HG03025 (cell line): ENCODE results near the gene SGMS1.
"Not testable (repeated sequence)": the region's sequence is repeated elsewhere in the genome, so short reads cannot be mapped to it uniquely, and the experiment has no call there.

ENCODE experiments used
- ATAC-seq: cut with Tn5 transposase; IDR thresholded peaks from one replicate; pipeline ENCODE4 v1.9.1; 2021; ENCODE audit warnings: mild to moderate bottlenecking, moderate library complexity; ENCODE audit not compliant: unreplicated experiment, low FRiP score

The SGMS1 gene

GRCh38 chr10:50438049-50438936, 185.5 kb downstream of the SGMS1 start:
- no peak for ATAC-seq

DNA sequence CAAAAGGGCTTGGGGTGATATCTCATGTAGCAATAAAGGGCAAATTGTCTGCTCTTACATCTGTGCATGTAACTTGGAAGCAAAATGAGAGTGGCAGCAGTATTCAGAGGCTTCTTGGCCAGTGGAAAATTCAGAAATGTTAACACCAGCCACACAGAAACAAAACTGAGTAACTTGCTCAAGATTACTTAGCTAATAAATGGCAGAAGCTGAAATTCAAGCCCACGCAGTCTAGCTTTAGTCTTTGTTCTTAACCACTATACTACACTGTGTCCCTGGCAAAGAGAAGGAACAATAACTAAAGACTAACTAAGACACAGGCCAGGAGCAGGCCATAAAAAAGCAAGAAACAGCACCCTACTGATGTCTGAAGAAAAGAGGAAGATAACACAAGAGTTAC, 186.5 kb downstream of the SGMS1 start:
- no peak for ATAC-seq

- no peak for ATAC-seq
Observed at GRCh38 chr10:50436805-50437204, 187.0 kb downstream of the SGMS1 start.

- peak; percentile 45 for ATAC-seq
Observed at GRCh38 chr10:50432211-50433009, 191.3 kb downstream of the SGMS1 start.

GRCh38 chr10:50431791-50432190, 192.0 kb downstream of the SGMS1 start:
- ATAC-seq = peak; percentile 72

DNA sequence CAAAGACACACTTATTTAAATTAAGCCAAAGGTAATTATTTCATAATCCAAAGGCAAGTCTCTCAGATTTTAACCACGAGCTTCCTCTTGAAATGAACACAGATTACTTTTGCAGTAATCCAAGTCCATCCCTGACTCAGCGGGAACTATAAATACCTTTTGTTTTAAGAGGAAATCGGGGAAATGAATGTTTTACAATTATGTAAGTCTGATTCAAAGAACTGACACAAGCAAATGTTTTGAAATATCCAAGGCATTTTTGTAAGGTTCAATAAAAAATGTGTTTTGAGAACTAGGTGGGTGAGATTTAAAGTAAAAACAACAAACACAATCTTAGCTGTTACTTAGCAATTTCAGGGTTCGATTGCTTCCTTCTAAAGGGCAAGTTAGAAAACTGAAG, 192.6 kb downstream of the SGMS1 start:
- no peak for ATAC-seq

- peak; percentile 51 for ATAC-seq
Observed at GRCh38 chr10:50426485-50426884, 197.3 kb downstream of the SGMS1 start.

- not testable (repeated sequence) for ATAC-seq
Observed at GRCh38 chr10:50425215-50425614, 198.5 kb downstream of the SGMS1 start.

DNA sequence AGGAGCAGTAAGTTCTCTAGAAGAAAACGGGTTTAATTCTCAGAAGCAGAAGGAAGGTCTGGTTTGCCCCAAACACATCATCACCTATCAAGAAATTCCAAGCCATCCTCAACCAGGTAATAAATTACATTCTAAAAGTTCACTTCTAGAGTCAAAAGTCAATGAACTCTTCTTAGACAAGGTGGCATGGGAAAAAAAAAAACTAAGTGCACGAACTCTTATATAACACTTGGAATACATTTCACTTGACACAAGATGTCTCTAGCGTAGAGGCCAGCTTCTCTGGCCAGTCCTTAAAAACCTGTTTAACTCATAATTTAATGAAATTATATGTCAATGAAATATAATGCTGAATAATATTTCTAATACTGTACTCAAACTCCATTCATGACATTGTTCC, 200.3 kb downstream of the SGMS1 start:
- no peak for ATAC-seq

- ATAC-seq = no peak
Observed at GRCh38 chr10:50422259-50422658, 201.5 kb downstream of the SGMS1 start.

GRCh38 chr10:50421026-50421719, 202.6 kb downstream of the SGMS1 start:
- ATAC-seq = peak; percentile 40

- ATAC-seq = no peak
Observed at GRCh38 chr10:50420196-50420595, 203.6 kb downstream of the SGMS1 start.

DNA sequence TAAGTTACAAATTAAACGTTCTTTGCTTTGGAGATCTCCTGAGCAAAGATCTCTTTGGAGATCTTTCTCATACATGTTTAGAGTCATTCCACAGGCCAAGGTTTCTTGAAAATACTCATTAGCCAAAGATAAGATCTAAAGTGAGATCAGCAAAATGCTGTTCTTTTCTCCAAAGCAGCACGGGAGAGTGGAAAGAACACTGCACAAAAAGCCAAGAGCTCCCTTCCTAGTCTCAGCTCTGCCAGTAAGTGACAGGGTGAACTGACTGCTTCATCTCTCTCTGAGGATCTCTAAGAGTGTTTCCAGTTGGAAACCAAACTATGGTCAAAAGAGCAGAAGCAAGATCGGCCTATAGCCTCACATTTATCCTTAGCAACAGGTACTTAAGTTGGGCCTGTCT, 204.0 kb downstream of the SGMS1 start:
- ATAC-seq = no peak

- ATAC-seq = no peak
Observed at GRCh38 chr10:50419091-50419490, 204.7 kb downstream of the SGMS1 start.

DNA sequence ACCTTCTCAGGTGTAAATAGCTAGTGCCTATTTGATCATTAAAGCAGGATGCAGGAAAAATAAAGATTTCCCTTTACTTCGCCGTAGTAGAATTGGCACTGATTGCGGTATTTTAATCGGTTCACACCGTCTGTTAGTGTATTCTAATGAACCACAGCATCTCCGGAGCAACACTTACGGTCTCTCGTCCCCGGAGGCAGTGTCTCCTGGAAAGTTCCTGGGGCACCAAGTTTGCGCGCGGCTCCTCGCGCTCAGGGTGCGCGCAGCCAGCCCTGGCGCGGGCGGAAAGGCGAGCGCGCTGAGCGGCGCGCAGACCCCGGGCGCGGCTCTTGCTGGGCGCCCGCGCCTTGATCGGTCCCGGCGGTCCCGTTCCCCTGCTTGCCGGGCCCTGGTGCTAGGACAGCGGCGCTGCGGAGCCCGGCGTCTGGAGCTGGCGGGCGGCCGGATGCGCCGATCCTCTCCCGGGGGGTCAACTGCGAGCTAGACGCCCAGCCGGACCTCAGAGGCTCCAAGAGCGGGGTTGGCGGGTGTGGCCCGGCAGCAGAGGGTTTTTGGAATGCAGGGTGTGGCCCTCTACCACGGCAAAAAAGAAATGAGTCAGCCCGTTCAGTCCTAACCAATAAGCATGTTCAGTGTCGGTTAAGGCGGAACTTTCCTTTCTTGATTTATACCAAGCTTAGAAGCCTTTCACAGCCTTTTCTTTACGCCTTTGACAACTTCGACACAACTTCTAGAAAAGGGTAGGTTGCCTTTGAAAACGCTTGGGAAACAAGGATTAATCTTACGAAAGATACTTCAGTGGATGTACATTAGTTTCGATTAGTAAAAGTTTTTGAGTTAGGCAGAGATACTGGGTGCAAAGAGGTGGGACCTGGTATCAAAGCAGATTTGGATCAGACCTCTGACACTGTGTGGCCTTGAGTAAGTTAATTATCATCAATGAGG, 205.6 kb downstream of the SGMS1 start:
- peak; percentile 65 for ATAC-seq

GRCh38 chr10:50417486-50417885, 206.3 kb downstream of the SGMS1 start:
- no peak for ATAC-seq

GRCh38 chr10:50416881-50417280, 206.9 kb downstream of the SGMS1 start:
- ATAC-seq = no peak

GRCh38 chr10:50416181-50416824, 207.5 kb downstream of the SGMS1 start:
- no peak for ATAC-seq

GRCh38 chr10:50415292-50415691, 208.5 kb downstream of the SGMS1 start:
- no peak for ATAC-seq
